Measurements from ENCODE around the gene INPP5D.
"Not testable (repeated sequence)": the region's sequence is repeated elsewhere in the genome, so short reads cannot be mapped to it uniquely, and the experiment has no call there.

The INPP5D gene

GRCh38 chr2:233059797-233060500 is at the start of gene INPP5D:
TSS of gene INPP5D (plus strand) at chr2:233060342. CDS start at chr2:233060479, 137 bp downstream.
- DNase-seq, result no peak

DNA sequence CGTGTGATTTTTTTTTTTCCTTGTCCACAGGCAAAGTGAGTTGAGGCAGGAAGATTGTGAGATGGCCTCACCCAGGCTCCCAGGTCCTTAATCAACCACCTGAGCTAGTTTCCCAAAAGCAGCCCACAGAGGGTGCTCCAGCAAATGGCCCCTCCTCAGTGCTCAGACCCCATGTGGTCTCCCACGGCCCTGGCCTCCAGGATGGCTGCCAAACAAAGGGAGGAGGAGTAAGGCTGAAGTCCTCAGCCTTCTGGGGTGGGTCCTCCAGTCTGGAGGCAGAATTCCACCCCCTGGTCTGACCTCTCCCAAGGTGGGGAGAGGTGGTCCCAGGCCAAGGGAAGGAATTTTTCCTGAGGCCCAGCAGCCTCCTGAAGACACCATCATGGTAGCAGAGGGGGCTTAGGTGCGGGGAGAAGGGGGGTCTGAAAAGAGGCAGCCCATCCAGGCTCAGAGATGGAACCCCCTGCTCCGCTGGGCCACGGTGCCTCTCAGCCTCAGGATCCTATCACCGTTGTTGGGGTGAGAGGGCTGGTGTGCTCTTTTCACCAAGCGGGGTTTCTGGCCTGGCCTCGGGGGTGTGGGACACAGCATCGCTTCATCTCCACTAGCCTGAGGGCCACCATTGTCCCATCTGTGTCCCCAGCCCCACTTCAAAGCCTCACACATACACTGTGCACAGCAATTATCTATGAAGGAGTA is 49.4 kb upstream of the INPP5D start:
- no peak for DNase-seq

- no peak for DNase-seq
Observed at GRCh38 chr2:233011268-233011650, 48.9 kb upstream of the INPP5D start.

- DNase-seq, result no peak
Observed at GRCh38 chr2:233011702-233012131, 48.4 kb upstream of the INPP5D start.

DNA sequence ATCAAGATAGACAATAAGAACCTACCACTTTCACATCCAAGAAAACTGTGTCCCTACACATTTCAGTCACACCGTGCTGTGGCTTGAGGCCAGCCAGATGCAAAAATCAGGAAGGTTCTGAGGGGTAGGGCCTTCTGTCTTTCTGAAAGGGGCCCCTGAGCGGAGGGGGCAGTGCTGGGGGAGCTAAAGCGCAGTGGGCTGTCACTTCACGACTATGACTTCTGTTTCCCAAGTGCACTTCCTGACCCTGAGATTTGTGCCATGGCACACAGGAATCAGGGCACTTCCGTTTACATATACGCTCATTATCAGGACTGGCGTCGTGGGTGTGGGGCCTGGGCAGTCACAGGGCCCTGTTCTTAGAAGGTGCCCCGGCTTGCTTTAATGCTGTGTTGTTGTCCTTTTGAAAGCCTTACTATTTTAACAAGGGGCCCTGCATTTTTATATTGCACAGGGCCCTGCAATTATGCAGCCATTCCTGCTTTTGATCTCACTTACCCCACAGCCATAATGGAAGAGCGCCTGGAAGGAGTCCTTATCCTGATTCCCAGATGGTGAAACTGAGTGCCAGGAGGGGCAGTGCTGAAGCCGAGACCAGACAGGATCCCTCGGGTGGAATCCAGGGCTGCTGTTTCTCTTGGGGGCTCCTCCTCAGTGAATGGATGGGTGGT is 47.7 kb upstream of the INPP5D start:
- DNase-seq, result no peak

DNA sequence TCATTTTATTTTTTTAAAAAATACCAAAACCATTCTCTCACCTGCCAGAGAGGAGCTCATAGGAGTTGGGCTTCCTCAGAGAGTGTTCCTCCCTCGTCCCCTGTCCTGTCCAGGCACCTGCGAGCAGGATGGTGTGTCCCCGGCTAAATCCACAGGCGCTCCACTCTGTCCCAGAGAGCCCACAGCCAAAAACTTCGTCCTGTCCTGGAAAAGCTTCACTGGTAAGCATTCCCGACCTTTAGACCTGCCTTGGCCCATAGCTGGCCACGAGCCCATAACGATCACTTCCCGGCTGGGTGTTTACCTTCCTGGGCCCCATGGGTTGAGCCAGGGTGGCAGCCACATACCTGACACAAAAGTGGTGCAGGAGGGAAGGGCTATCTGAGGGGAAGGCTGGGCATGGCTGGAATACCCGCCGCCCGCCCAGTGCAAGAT is 47.1 kb upstream of the INPP5D start, which contains the start of gene NGEF:
Gene NGEF (minus strand): TSS at position 230 of the 435 bp plus-strand sequence. CDS start 38,366 bp downstream, outside the sequence.
- DNase-seq, result no peak

GRCh38 chr2:233013650-233014049 is 46.5 kb upstream of the INPP5D start:
- no peak for DNase-seq

- no peak for DNase-seq
Observed at GRCh38 chr2:233015019-233015645, 45.0 kb upstream of the INPP5D start.

GRCh38 chr2:233017947-233018346 is 42.2 kb upstream of the INPP5D start:
- DNase-seq, result no peak

- not testable (repeated sequence) for DNase-seq
Observed at GRCh38 chr2:233019610-233020009, 40.5 kb upstream of the INPP5D start.

DNA sequence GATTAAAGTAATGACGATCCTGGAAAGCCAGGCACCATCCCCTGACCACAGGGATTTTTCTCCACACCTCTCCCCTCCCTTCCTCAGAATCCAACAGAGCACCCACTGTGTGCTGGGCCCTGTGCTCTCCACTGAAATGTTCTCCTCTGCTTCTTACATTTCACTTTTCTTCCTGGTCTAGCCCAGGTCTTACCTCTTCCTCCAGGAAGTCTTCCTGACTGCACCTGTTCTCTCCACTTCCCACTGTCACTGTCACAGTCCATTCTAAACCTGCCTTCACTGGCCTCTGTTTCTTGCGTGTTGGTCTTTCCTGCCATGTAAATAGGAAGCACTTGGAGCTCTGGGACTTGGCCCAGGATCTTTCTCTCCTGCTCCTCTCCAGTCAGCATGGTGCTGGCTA is 39.7 kb upstream of the INPP5D start:
- DNase-seq, result no peak

GRCh38 chr2:233021771-233022170 is 38.4 kb upstream of the INPP5D start:
- no peak for DNase-seq

- DNase-seq, result no peak
Observed at GRCh38 chr2:233022561-233022960, 37.6 kb upstream of the INPP5D start.

GRCh38 chr2:233023007-233023760 is 37.0 kb upstream of the INPP5D start:
- DNase-seq, result no peak

GRCh38 chr2:233023761-233024410 is 36.3 kb upstream of the INPP5D start:
- no peak for DNase-seq

DNA sequence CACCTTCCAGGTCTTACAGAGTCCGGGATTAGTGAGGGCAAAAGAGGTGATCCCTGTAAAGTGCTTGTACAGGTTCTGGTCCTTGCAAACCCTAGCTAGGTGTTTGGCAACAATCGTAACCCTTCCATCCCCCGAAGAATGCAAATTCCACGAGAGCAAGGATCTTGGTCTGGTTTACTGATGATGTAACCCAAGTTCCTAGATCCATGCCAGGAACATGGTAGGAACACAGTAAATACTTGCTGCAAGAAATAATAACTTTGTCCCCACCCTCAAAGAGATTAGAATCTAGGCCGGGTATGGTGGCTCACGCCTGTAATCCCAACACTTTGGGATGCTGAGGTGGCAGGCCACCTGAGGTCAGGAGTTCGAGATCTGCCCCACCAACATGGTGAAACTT is 34.4 kb upstream of the INPP5D start:
- DNase-seq, result no peak

DNA sequence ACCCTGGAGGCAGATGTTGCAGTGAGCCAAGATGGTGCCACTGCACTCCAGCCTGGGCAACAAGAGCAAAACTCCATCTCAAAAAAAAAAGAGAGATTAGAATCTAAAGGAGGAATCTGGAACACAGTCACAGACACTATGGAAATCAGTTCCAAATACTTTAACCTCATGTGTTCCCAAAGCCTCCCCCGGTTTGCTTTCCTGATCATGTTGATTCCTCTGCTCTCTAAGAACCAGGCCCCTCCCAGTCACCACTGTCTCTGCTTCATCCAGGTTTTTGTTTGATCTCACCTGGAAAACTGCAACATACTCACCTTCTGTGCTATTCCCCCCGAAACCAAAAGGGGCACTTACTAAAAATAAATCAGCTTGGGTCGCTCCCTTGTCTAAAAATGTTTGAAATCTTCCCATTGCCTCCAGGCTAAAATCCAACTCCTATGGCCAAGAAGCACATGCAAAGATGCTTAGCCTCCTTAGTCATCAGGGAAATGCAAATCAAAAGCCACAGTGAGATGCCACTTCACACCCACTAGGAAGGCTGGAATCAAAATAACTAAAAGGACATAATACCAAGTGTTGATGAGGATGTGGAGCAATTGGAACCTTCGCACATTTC is 33.8 kb upstream of the INPP5D start:
- no peak for DNase-seq

DNA sequence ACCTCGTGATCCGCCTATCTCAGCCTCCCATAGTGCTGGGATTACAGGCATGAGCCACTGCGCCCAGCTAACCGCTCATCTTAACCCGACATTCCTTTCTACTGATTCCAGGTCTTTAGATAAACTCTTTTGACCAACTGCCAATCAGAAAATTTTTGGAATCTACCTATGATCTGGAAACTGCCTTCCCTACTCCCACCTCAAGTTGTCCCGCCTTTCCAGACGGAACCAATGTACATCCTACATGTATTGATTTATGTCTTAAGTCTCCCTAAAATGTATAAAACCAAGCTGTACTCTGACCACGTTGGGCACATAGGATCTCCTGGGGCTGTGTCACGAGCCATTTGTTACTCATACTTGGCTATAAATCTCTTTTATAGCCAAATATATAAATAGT is 30.8 kb upstream of the INPP5D start:
- no peak for DNase-seq

DNA sequence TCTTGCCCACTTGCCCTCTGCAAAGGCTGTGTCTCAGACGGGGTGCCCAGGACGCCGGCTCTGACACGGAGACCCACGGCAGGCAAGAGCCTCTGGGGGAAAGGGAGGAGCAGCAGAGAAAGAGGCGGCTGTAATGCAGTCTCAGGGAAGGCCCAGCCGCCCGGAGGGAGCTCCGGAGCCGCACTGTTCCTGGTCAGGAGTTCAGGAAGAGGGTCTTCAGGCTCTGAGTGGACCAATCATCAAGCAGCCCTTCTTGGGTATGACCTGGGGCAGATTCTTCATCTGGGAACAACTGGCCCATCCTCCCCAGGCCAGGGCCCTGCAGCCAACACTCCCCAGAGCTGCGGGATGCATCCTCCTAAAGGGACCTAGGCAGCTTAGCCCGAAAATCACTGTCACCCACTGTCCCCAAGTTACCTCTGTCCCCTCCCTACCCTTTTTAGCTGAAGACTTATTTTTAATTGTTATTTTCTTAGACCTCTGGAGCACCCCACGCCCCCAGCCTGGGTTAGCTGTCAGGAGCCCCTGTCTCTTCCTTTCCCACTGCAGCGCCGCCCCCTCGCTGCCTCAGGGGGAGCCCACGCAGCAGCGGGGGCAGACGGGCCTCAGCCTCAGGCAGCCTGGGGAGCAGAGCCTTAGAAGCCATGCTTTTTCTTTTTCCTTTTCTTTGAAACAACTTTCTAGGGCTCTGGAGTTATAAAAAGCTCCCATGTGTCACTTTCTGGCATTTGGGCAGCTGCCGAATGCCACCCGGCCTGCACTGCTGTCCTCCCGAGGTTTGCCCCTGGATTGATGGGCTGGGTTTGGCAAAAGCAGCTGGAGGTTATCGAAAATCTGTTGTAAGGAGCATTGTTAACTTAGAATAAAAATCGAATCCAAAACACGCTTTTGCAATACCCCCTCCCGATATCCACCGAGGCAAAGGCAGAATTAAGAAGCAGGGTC is 28.3 kb upstream of the INPP5D start:
- no peak for DNase-seq

All from NCI-H2029 treated with DMSO at 0.1 percent for 48 hours (cell line).